HepG2 (cell line): ENCODE results near the gene OPN5. TPM values are rescaled to one million over a fixed set of nuclear protein-coding genes. Genes with fewer than 3 reads are reported as not detected.

Source experiments
- ATAC-seq: fragments of 200-7000 bp; cut with Tn5 transposase; 3 replicates; pipeline ENCODE4 v1.9.1; 2020; ENCODE audit warnings: mild to moderate bottlenecking, moderate library complexity
- BruUV-seq: library from RNA; stranded (reverse); fragments of 400-500 nt; replicated peaks from 2 replicates; lab custom pipeline; 2021; lab: Mats Ljungman, UMichigan
- CTCF ChIA-PET: fragments of 300-600 bp; formaldehyde crosslinking; extraction: SDS; loops from one replicate; lab custom pipeline; 2021; ENCODE audit warnings: low total read pairs, inconsistent platforms, low intra/inter-chr PET ratio; lab: Yijun Ruan, JAX
- POLR2A ChIA-PET: fragments of 350-600 bp; sonication (Branson Sonifier 250); formaldehyde crosslinking; loops from one replicate; lab custom pipeline; 2020; ENCODE audit warnings: antibody characterized with exemption, inconsistent platforms; lab: Yijun Ruan, JAX
- DNase-seq: peaks from one replicate; pipeline ENCODE4 v3.0.0-alpha.2; 2015; ENCODE audit warnings: low spot score
- FAIRE-seq: peaks from 3 replicates; lab custom pipeline; 2011; peaks lifted over from hg19 to GRCh38; lab: Jason Lieb, UNC
- H2AFZ ChIP-seq: one replicate; pipeline ENCODE4 v1.6.1; 2011; ENCODE audit warnings: low read length, inconsistent platforms
- H3K27ac ChIP-seq: fragments of 300-600 bp; 3 replicates; pipeline ENCODE4 v1.8.0; 2011; ENCODE audit warnings: mixed run types, mild to moderate bottlenecking, mixed read lengths, low read length, inconsistent platforms; ENCODE audit not compliant: insufficient read depth; ENCODE audit errors: extremely low read length
- H3K27me3 ChIP-seq, 2 experiments: fragments of 200-600 bp in 1 of 2; 2 replicates in 1 of 2; 3 replicates in 1 of 2; pipeline versions ENCODE4 v1.6.0 to v1.8.0; 2011; ENCODE audit warnings: low read length in 2 of 2, mild to moderate bottlenecking in 2 of 2, moderate library complexity in 2 of 2, inconsistent platforms in 1 of 2; ENCODE audit not compliant: insufficient read depth in 2 of 2, control insufficient read depth in 1 of 2
- H3K36me3 ChIP-seq, 2 experiments: fragments of 200-600 bp in 1 of 2; replicated peaks in 1 of 2; 2 replicates in 1 of 2; 3 replicates in 1 of 2; pipeline versions ENCODE4 v1.5.1 to v1.8.0; 2011; ENCODE audit warnings: low read length in 2 of 2, inconsistent platforms in 1 of 2; ENCODE audit not compliant: insufficient read depth in 2 of 2, control insufficient read depth in 1 of 2
- H3K4me1 ChIP-seq: 2 replicates; pipeline ENCODE4 v1.5.1; 2012; ENCODE audit warnings: low read length, inconsistent platforms; ENCODE audit not compliant: insufficient read depth
- H3K4me2 ChIP-seq: 2 replicates; pipeline ENCODE4 v1.6.0; 2011; ENCODE audit warnings: low read depth, low read length, inconsistent platforms
- H3K4me3 ChIP-seq, 3 experiments: fragments of 200-600 bp in 1 of 3; sonication (generic), shearing (Covaris generic) in 1 of 3; replicated peaks in 1 of 3; 2 replicates each; pipeline ENCODE4 v1.5.1; 2011 to 2016; ENCODE audit warnings: low read length in 3 of 3, inconsistent platforms in 2 of 3, low read depth in 2 of 3, mild to moderate bottlenecking in 2 of 3, control low read depth in 1 of 3, mixed read lengths in 1 of 3; ENCODE audit not compliant: insufficient read depth in 1 of 3
- H3K79me2 ChIP-seq: one replicate; pipeline ENCODE4 v1.6.1; 2011; ENCODE audit warnings: low read length, inconsistent platforms; ENCODE audit not compliant: insufficient read depth
- H3K9ac ChIP-seq: 2 replicates; pipeline ENCODE4 v1.6.0; 2011; ENCODE audit warnings: mild to moderate bottlenecking, low read depth, low read length, inconsistent platforms; ENCODE audit not compliant: insufficient read depth
- H3K9me3 ChIP-seq: 2 replicates; pipeline ENCODE4 v1.5.1; 2012; ENCODE audit warnings: mild to moderate bottlenecking, low read length
- H4K20me1 ChIP-seq: 2 replicates; pipeline ENCODE4 v1.6.0; 2011; ENCODE audit warnings: inconsistent platforms, mild to moderate bottlenecking, low read length, moderate library complexity; ENCODE audit not compliant: insufficient read depth
- ASH2L ChIP-seq: fragments of 300-600, 200-600 bp; sonication (generic); IDR thresholded peaks from 2 replicates; pipeline ENCODE4 v1.7.0; 2017; ENCODE audit warnings: low read depth, mild to moderate bottlenecking, moderate library complexity, mixed read lengths, low read length; ENCODE audit not compliant: insufficient read length
- ATF3 ChIP-seq: sonication (generic); formaldehyde crosslinking; IDR thresholded peaks from 2 replicates; pipeline ENCODE4 v1.4.0; 2020; ENCODE audit warnings: missing genetic modification reagents
- ATM ChIP-seq: fragments of 450-650 bp; IDR thresholded peaks from 2 replicates; pipeline ENCODE4 v1.7.1; 2017; ENCODE audit warnings: mild to moderate bottlenecking, borderline replicate concordance
- CBX5 ChIP-seq: sonication (generic); formaldehyde crosslinking; IDR thresholded peaks from 2 replicates; pipeline ENCODE4 v1.4.0; 2020; ENCODE audit warnings: missing genetic modification reagents, borderline replicate concordance
- CEBPG ChIP-seq: IDR thresholded peaks from 2 replicates; pipeline ENCODE4 v1.6.1; 2016
- CREM ChIP-seq, 2 experiments: sonication (generic) in 1 of 2; formaldehyde crosslinking in 1 of 2; IDR thresholded peaks; 2 replicates each; pipeline versions ENCODE4 v1.4.0 to v1.6.1; 2016 to 2020; ENCODE audit warnings: antibody characterized with exemption in 1 of 2, mild to moderate bottlenecking in 1 of 2, missing genetic modification reagents in 1 of 2
- GATAD2A ChIP-seq: IDR thresholded peaks from 2 replicates; pipeline ENCODE4 v1.6.1; 2016
- PAF1 ChIP-seq: IDR thresholded peaks from 2 replicates; pipeline ENCODE4 v1.6.1; 2016; ENCODE audit warnings: missing genetic modification reagents, missing compliant biosample characterization
- PCBP2 ChIP-seq: fragments of 200-400 bp; formaldehyde crosslinking; optimal IDR thresholded peaks from 2 replicates; pipeline ENCODE3; 2018; ENCODE audit warnings: low read length, low read depth; ENCODE audit not compliant: poor library complexity, severe bottlenecking
- SPEN ChIP-seq: sonication (generic); formaldehyde crosslinking; IDR thresholded peaks from 2 replicates; pipeline ENCODE4 v1.5.1; 2020; ENCODE audit warnings: low read depth, mild to moderate bottlenecking, missing genetic modification reagents
- TRIM24 ChIP-seq: sonication (generic); formaldehyde crosslinking; IDR thresholded peaks from 2 replicates; pipeline ENCODE4 v1.8.0; 2022; ENCODE audit warnings: mild to moderate bottlenecking, missing genetic modification reagents
- ZBTB33 ChIP-seq: sonication (generic); formaldehyde crosslinking; IDR thresholded peaks from 2 replicates; pipeline ENCODE4 v1.4.0; 2020; ENCODE audit warnings: missing genetic modification reagents
- ZBTB8A ChIP-seq: sonication (generic); formaldehyde crosslinking; IDR thresholded peaks from 2 replicates; pipeline ENCODE4 v1.4.0; 2020; ENCODE audit warnings: mild to moderate bottlenecking, low read depth, missing genetic modification reagents, borderline replicate concordance
- ZNF607 ChIP-seq: sonication (generic); formaldehyde crosslinking; IDR thresholded peaks from 2 replicates; pipeline ENCODE4 v1.5.1; 2020; ENCODE audit warnings: missing genetic modification reagents, mild to moderate bottlenecking, borderline replicate concordance
- ZNF773 ChIP-seq: sonication (generic); formaldehyde crosslinking; IDR thresholded peaks from 2 replicates; pipeline ENCODE4 v1.4.0; 2020; ENCODE audit warnings: missing genetic modification reagents, borderline replicate concordance
- ZNF790 ChIP-seq: sonication (generic); formaldehyde crosslinking; IDR thresholded peaks from 2 replicates; pipeline ENCODE4 v1.8.0; 2022; ENCODE audit warnings: missing genetic modification reagents, mild to moderate bottlenecking, borderline replicate concordance
- ZNF841 ChIP-seq: sonication (generic); formaldehyde crosslinking; IDR thresholded peaks from 2 replicates; pipeline ENCODE4 v1.8.1; 2023; ENCODE audit warnings: missing genetic modification reagents, borderline replicate concordance
- ZSCAN25 ChIP-seq: sonication (generic); formaldehyde crosslinking; IDR thresholded peaks from 2 replicates; pipeline ENCODE4 v1.8.0; 2022; ENCODE audit warnings: mild to moderate bottlenecking, missing genetic modification reagents
- WGBS: methylation state at CpG from one replicate; pipeline ENCODE4 v1.1.6; 2017; ENCODE audit warnings: low lambda C conversion rate; 5-methylcytosine and 5-hydroxymethylcytosine counted together
- in situ Hi-C: cut with HindIII; loops from 2 replicates; pipeline ENCODE4 v1.10.0; 2017; ENCODE audit warnings: low pct_unique_long_range_greater_than_20kb; ENCODE audit not compliant: extremely low pct_ligation_motif_present
- intact Hi-C: fragments of 100-400 bp; cut with micrococcal nuclease; formaldehyde crosslinking; loops from one replicate; pipeline ENCODE4 v1.10.0; 2022; ENCODE audit not compliant: unreplicated experiment
- polyA plus RNA-seq, 8 experiments: library from polyadenylated mRNA; depleted of rRNA in 3 of 8; stranded (reverse) in 7 of 8; unstranded in 1 of 8; fragments of >200 nt; fragmentation: Illumina TruSeq in 4 of 8; extraction: Trizol in 4 of 8; gene quantifications; 2 replicates each; pipeline versions ENCODE4 v1.2.1 to v1.2.3, GENCODE V29; 2011 to 2016; ENCODE audit warnings: low read depth in 4 of 8, missing spikeins in 1 of 8, mixed read lengths in 1 of 8; ENCODE audit not compliant: insufficient read depth in 1 of 8
- total RNA-seq, 5 experiments: library from RNA; depleted of rRNA; stranded (reverse); fragments of >200 nt; fragmentation: Illumina TruSeq; extraction: Trizol; gene quantifications; 2 replicates each; pipeline ENCODE4 v1.2.3, GENCODE V29; 2016; ENCODE audit warnings: low read depth in 1 of 5

OPN5 gene
- total and polyA plus RNA-seq, 2 of the 13 experiments (the other 11 are each of a cell fraction or from before 2014, with no cell fraction given) = not detected

DNA sequence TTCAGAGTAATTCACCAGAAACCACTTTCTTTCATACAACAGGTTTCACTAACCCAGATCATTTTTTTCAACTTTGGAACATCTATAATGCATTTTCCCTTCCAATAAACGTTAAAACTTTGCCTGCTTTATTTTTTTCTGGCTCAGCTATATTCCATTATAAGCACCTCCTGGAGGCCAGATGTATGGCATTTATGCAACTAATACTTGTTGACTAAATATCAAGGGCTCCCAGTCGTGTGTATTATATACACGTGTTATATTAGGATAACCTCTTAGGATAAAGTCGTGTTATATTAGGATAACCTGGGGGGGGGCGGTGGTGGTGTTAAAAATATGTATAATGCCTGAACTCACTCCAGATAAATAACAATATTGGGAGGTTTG lies 6.7 kb downstream of the OPN5 start:
- in situ Hi-C loops = loop anchor here (5.0 to 10.0 kb wide), 3 partner anchors 374 to 1634 kb away; no protein-coding TSS in a partner anchor
- POLR2A ChIA-PET = no interaction called here
- H4K20me1 ChIP-seq = no peaks in the 10 kb centered on the region
- H3K27ac ChIP-seq = no peak overlapping the region
- no TSS peak for BruUV-seq
- FAIRE-seq (no peak), DNase-seq (no peak), ATAC-seq (peak; percentile 58)
- H3K36me3 ChIP-seq = no peaks in the 10 kb centered on the region
- no peak overlapping the region for H2AFZ ChIP-seq
- H3K4me3 ChIP-seq = no peak overlapping the region
- peaks cover 12% of the 10 kb centered on the region for H3K4me1 ChIP-seq
- intact Hi-C loops = loop anchor here (1.0 to 10.0 kb wide), 5 partner anchors 366 to 1622 kb away; no protein-coding TSS in a partner anchor
- 3% methylated on average over 5 of the region's 5 CpGs for WGBS
- H3K27me3 ChIP-seq = peaks cover 0 to 6% of the 10 kb centered on the region in 2 experiments; a peak in 2 of 5 replicates
- no peaks in the 10 kb centered on the region for H3K79me2 ChIP-seq
- no peaks in the 10 kb centered on the region for H3K9me3 ChIP-seq
- CTCF ChIA-PET = interaction anchor here (1.1 to 2.2 kb wide), 3 partner anchors 361 to 1621 kb away, joined by 3 to 36 read pairs (median 4); no protein-coding TSS in a partner anchor
- H3K4me2 ChIP-seq = no peak overlapping the region
- TF ChIP-seq ZSCAN25 (CRISPR knock-in tag) (no peak), ASH2L (no peak), ZNF790 (no peak), SPEN (CRISPR knock-in tag) (no peak), ATF3 (CRISPR knock-in tag) (no peak), CREM (IDR thresholded peaks at IDR 0.05) (no peak), CREM (CRISPR knock-in tag; IDR thresholded peaks at IDR 0.05) (no peak), ZBTB33 (CRISPR knock-in tag) (no peak), PCBP2 (no peak), GATAD2A (CRISPR knock-in tag) (no peak), PAF1 (CRISPR knock-in tag) (no peak), ZNF773 (no peak), ZNF841 (CRISPR knock-in tag) (no peak), CEBPG (no peak), CBX5 (CRISPR knock-in tag) (no peak), ZNF607 (CRISPR knock-in tag) (no peak), ZBTB8A (CRISPR knock-in tag) (no peak), ATM (no peak), TRIM24 (CRISPR knock-in tag) (no peak)
- TF ChIP-seq, all 625 proteins: peak for 0
- no peak overlapping the region for H3K9ac ChIP-seq
